Left colon (tissue), 2 donors: ENCODE measurements around the gene KANSL1. TPM values are rescaled to one million over a fixed set of nuclear protein-coding genes. Genes with fewer than 3 reads are reported as not detected.

Experiments used
- ATAC-seq: fragments of 200-7000 bp; cut with Tn5 transposase; one replicate; pipeline ENCODE4 v1.9.1; 2020; ENCODE audit warnings: mild to moderate bottlenecking, moderate library complexity
- DNase-seq, 2 donors: peaks; one replicate each; pipeline ENCODE4 v3.0.0-alpha.2; 2020
- intact Hi-C, 2 donors: fragments of 100-400 bp; cut with DNase I in 1 of 2; cut with micrococcal nuclease in 1 of 2; formaldehyde crosslinking; loops; one replicate each; pipeline versions ENCODE4 v1.11.2 to v1.14.0; 2022; cut with DNase I, micrococcal nuclease
- total RNA-seq, 2 donors: library from RNA; stranded (reverse); fragmentation: NEBNext Ultra II Directional; extraction: Animal tissue kit (Norgen Biotek cat#: 25700); gene quantifications; one replicate each; pipeline ENCODE4 v1.2.1, GENCODE V29; 2021
- donor health status: DM: no; HTN: no; CAD: no.
- donor health status: DM: yes; HTN: yes; CAD: no.

The KANSL1 gene
- total RNA-seq, 2 donors from 2014 or later, result 79.4 to 81.9 TPM

DNA sequence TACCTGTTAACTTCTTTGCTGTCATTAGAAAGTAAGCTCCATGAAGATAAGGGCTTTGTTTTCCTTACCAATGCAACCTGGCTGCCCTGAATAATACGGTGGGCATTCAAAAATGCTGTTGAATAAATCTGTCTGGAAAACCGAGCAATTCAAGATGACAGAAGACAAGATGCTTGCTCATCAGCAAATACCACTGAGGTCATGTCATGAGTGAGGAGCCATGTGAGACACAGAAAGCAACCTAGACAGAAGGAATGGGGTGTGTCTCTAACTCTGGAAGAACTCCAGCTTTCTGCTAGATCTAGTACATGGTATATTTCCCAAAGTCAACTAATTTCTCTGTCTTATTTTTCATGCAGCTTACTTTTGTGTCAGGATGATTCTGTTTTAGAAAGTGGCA, 130.0 kb downstream of the KANSL1 start:
- intact Hi-C loops, result no loop called here
- DNase-seq, result no peak
- ATAC-seq, result peak; percentile 66

DNA sequence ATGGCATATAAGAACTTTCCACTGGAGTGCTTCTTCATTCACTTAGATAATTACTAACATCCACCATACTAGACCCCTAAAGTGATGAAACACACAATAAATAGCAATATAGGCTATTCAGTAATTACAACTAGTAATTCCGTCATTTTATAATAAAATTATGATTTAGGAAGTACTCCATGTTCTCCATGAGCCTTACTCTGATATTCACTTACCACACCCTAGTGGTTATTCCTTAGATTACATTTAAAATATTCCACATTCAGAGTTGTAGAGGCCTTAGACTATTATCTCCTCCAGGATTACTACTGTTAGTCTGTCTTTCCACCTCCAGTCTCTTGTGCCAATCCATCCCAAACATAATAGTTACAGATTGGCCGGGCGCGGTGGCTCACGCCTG, 131.8 kb downstream of the KANSL1 start:
- intact Hi-C loops, result no loop called here
- ATAC-seq (peak; percentile 79), DNase-seq (no peak)

DNA sequence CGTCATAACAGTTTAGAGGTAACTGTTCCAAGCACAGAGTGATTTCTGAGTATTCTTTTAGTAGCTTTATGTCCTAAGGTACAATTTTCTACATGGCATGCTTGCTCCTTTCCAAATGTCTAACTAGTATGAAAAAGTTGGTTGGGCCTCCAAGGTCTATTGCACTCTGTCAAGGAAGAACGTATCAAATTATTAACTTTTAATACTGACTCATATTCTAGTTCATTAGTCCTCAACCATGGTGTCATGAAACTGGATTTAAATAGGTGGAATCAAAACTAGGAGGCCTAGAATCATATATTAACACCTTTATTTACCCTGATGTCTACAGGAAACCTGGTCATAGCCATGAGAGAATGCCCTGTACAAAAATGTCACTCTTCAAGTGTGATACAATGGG, 132.8 kb downstream of the KANSL1 start:
- no peak for ATAC-seq
- intact Hi-C loops, result no loop called here
- DNase-seq, result no peak

DNA sequence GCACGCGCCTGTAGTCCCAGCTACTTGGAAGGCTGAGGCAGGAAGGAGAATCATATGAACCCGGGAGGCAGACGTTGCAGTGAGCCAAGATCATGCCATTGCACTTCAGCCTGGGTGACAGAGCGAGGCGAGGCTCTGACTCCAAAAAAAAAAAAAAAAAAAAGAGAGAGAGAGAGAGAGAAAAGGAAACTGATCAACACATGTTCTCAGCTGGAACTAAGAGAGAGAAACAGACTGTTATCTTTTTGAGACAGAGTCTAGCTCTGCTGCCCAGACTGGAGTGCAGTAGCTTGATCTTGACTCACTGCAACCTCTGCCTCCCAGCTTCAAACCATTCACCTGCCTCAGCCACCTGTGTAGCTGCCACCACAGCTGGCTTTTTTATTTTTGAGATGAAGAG, 133.7 kb downstream of the KANSL1 start:
- DNase-seq (no peak), ATAC-seq (no peak)
- intact Hi-C loops, result no loop called here

DNA sequence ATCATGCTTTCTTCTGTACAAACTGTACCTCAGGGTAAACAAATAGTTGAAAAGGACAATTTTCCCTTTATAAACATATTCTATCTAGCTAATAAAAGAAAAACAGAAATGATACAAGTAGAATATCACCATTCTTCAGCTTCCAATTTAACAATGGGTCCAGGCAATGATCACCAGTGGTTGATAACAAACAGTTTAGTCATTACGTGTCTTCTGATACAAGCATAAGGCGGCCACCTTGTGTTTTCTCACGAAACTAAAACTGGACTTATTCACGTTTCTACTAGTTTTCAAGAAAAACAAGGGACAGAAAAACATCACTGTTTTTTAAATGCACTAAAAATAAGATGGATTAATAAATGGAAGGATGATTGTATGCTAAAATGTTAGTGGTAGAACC, 135.9 kb downstream of the KANSL1 start:
- no peak for ATAC-seq
- no peak for DNase-seq
- intact Hi-C loops, result no loop called here

DNA sequence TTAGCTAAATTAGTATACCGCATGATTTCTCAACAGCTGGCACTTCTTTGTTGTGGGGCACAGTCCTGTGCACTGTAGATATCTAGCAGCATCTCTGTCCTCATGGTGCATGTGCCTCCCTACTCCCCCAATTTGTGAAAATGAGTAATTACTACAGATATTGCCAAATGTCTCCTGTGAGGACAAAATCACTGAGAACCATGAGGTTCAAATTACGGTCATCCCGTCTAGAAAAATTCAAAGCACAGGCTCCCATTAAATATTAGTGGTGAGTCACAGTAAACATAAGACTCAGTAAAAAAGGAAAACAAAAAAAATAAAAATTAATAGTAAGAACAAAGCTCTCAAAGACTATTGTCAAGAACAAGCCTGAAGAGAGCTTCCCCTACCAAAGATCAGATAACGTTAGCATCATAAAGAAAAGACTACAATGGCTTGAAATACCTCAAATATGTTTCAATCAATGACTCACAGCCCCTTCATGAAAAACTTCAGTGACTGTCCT, 136.4 kb downstream of the KANSL1 start:
- intact Hi-C loops, result no loop called here
- ATAC-seq, result no peak

DNA sequence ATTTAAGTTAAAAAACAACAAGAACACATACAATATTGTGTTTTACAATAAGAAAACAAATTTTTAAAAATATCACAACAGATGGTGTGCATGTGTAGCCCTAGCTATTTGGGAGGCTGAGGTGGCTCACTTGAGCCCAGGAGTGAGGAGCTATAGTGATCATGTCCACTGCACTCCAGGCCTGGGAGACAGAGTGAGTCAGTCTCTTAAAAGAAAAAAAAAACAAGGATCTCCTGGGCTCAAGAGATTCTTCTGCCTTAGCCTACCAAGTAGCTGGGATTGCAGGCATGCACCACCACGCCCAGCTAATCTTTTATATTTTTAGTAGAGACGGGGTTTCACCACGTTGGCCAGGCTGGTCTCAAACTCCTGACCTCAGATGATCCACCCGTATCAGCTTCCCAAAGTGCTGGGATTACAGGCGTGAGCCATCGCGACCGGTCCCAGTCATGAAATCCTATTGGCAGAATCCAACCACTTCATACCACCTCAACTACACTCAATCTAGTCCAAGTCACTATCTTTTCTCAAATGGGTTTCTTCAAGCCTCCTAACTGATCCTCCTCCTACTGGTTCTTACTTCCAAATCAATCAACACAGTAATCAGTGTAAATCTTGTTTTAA, 139.2 kb downstream of the KANSL1 start:
- intact Hi-C loops, result no loop called here
- ATAC-seq (no peak), DNase-seq (no peak)

More for the DNA sequence above, 136.4 kb downstream of the KANSL1 start:
- no peak for DNase-seq

DNA sequence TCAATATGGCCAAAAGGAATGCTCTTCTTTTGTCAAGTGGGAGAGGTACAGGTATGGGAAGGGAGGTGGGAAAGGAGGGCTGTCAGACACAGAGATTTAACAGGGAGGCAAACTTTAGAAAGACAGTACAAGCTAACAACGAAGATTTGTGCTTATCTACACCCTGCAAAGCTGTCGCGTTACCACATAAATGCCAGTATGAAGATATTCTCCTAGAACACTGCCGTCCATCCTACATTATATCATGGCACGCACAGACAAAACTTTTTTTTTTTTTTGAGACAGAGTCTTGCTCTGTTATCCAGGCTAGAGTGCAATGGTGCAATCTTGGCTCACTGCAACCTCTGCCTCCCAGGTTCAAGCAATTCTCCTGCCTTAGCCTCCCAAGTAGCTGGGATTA, 143.6 kb downstream of the KANSL1 start:
- ATAC-seq, result no peak
- intact Hi-C loops, result loop anchor here in 1 of 2 donors (5.0 kb wide), 1 partner anchor 163 kb away; no protein-coding TSS in a partner anchor

DNA sequence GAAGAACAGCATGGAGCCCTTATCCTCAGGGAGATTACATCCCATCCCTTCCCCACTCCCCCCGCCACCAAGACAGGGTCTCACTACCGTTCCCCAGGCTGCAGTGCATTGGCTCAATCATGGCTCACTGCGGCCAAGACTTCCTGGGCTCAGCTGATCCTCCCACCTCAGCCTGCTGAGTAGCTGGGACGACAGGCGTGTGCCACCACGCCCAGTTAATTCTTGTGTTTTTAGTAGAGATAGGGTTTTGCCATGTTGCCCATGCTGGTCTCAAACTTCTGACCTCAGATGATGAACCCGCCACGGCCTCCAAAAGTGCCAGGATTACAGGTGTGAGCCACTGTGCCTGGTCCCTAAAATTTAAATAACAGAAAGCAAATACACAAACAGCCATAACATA, 145.4 kb downstream of the KANSL1 start:
- DNase-seq, result no peak
- intact Hi-C loops, result loop anchor here in 1 of 2 donors (5.0 kb wide), 1 partner anchor 164 kb away; no protein-coding TSS in a partner anchor
- ATAC-seq, result no peak

More for the DNA sequence above, 143.6 kb downstream of the KANSL1 start:
- no peak for DNase-seq

DNA sequence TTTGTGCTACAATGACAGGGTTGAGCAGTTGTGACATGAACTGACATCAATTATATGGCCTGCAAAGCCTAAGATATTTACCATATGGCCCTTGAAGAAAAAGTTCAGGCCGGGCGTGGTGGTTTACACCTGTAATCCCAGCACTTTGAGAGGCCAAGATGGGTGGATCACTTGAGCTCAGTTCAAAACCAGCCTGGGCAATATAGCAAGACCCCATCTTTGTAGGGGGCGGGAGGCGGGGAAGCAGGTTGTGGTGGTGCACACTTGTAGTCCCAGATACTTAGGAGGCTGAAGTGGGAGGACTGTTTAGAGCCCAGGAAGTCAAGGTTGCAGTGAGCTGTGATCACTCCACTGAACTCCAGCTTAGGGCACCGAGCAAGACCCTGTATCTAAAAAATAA, 145.8 kb downstream of the KANSL1 start:
- no peak for DNase-seq
- ATAC-seq, result peak; percentile 23
- intact Hi-C loops, result loop anchor here in 1 of 2 donors (5.0 kb wide), 1 partner anchor 165 kb away; no protein-coding TSS in a partner anchor

DNA sequence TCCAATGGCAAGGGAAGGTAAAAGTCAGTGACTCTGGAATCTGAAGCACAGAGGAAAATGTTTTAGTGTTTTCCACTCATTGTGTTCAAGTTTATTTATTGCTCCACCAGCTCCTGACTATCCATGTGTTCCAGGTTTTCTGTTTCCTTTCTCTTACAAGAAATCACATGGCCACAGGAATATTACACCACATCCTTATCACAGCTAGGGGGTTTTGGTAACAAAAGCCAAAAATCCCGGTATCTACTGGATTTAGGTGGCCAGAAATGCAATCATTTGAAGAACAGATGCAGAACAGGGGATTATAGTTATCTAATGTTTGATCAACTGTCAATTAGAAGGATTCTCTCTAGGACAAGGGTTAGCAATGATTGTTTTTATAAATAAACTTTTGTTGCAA, 146.3 kb downstream of the KANSL1 start:
- intact Hi-C loops, result loop anchor here in 1 of 2 donors (5.0 kb wide), 1 partner anchor 165 kb away; no protein-coding TSS in a partner anchor
- ATAC-seq (no peak), DNase-seq (no peak)

DNA sequence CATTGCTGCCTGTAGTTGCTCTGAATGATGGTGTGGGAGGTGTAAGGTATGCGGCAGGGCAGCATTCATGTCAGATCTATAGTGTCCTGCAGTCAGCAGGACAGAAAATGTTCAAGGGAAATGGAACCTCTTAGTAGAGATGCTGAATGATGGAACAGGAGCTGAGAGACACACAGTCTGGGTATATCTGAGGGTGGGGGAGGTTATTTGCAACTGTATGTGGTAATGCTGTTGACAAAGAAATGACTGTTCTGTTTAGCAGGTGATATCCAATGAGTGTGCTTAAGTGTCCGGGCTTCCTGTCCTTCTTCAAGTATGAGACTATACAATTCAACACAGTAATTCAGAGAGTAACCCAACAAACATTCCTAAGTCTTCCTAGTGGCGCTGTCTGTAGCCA, 147.6 kb downstream of the KANSL1 start:
- DNase-seq (no peak), ATAC-seq (no peak)
- intact Hi-C loops, result loop anchor here in 1 of 2 donors (5.0 kb wide), 1 partner anchor 167 kb away; no protein-coding TSS in a partner anchor

DNA sequence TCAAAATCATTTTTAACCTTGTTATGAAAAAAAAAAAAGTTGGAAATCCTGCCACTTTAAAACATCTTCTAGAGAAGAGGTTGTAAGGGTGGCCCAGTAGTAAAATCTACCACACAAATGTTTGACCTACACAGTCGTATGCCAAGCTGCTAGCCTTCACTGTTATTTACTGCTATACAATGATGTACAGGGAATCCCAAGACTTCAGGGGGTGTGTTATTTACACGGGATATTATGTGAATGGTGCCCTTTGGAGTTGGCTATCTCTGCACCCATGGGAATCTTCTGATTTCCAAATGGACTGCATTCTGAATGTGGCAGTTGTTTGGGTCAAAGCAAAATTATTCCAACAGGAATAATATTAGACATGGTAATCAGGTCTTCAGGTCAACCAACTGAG, 148.2 kb downstream of the KANSL1 start:
- ATAC-seq, result no peak
- intact Hi-C loops, result loop anchor here in 1 of 2 donors (5.0 kb wide), 2 partner anchors 147 to 167 kb away; partner anchors contain the start of gene KANSL1
- DNase-seq, result no peak

DNA sequence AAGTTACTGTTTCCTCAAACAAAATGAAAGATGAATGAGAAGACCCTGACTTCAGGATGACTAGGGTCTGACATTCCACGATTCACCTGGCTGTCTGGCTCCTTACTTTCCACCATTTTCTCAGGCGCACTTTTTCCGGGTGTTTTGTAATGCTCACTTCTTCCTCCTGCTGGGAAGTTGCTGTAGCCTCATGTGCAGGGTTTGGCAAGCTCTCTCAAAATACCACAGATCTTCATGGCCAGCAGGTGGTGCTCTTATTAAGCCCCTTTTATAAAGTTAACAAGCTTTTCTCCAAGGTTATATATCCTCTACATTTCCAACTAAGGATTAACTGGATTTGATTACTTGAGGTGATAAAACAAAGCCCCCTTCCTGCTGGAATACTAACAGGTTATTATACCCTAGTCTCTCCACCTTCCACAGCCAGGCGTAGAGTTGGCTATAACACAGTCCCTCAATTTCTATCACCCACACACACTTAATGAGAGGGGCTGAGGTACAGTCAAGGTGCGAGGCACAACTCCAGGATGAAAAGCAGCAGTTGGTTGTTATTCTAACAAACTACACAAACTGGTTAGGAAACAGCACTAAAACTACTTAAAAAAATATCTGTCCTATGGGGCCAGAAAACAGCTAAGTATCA, 148.8 kb downstream of the KANSL1 start:
- peak; percentile 81 for DNase-seq
- ATAC-seq, result peak; percentile 80
- intact Hi-C loops, result loop anchor here in 1 of 2 donors (5.0 kb wide), 1 partner anchor 148 kb away; the partner anchor contains the start of gene KANSL1

DNA sequence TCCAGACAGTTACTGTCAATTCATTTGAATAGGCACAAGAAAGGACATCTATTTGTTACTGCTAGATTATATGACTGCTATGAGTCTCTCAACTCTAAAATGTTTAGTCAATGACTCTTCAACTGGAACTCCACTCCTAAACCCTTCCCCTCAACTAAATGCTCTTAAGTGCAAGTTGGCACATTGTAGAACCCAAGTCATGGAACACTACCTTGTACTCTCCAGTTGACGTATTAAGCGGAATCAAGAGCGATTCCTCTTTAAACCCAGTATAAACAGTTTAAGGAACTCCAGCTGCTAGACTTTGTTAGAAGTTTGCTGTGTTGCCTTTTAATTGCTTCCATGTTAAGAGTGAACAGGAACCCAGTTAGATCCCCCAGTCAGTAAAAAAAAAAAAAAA, 149.6 kb downstream of the KANSL1 start:
- ATAC-seq (no peak), DNase-seq (no peak)
- intact Hi-C loops, result loop anchor here in 1 of 2 donors (5.0 kb wide), 1 partner anchor 149 kb away; the partner anchor contains the start of gene KANSL1

DNA sequence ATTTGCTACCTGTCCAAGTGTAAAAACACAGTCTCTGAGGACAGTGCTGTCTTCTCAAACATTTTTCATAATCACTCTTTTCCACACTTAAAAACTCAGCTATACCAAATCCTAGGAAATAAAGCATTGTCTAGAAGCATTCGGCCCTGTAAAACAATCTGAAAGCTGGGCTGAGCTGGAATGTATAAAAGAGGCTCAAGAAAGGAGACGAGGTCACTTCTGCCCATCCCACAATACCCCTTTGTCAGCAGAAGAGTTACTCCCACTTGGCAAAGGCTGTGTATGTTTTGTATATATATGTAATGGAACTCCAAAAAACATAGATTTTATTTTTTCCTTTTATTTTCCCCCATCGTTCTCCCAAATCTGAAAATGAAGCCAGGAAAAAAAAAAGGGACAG, 150.3 kb downstream of the KANSL1 start:
- ATAC-seq, result no peak
- DNase-seq, result no peak
- intact Hi-C loops, result loop anchor here in 1 of 2 donors (5.0 kb wide), 1 partner anchor 149 kb away; the partner anchor contains the start of gene KANSL1

DNA sequence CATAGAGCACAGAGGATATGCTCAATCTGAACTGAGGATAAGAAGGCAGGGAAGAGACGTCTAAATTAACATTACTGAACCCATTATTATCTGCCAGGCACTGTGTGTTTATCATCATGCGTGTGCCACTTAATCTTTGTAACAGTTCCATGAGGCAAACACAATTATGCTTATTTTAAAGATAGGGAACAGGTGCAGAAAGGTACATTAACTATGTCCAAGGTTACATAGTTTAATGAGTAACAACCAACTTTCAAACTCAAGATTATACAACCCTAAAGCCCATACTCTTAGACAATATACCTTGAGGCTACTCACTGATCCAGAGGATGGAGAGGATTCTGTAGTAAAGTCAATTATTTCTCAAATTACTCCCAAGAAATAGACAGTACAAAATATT, 151.0 kb downstream of the KANSL1 start:
- intact Hi-C loops, result loop anchor here in 1 of 2 donors (5.0 kb wide), 1 partner anchor 150 kb away; the partner anchor contains the start of gene KANSL1
- DNase-seq, result no peak
- peak; percentile 71 for ATAC-seq

DNA sequence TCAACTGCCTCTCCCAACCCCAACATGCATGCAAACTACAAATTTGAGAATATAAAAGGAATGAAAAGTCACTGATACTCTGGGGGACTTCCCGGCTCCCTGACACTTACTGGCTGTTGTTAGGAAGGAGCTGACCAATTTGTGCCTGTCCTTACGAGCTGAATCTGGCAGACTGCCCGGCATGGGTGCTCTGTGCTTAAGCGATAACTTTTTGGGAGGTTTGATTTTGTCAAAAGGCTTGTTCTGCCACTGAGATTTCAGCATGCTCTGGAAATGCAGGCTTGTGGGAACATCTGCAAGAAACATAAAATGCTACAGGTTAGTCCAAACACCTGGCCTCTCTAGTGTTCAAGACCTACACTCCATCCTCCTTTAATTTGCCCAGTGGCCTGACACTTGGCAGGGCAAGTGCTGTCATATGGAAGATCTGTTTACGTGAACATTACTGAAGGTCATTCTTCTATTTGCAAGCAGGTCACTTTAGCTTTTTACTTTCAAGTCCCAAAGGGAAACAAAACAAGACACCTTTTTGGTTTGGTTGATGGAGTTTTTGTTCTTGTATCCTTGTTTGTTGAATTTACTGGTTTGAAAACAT, 153.5 kb downstream of the KANSL1 start:
- DNase-seq (no peak), ATAC-seq (no peak)
- intact Hi-C loops, result loop anchor here in 1 of 2 donors (5.0 kb wide), 1 partner anchor 153 kb away; the partner anchor contains the start of gene KANSL1

DNA sequence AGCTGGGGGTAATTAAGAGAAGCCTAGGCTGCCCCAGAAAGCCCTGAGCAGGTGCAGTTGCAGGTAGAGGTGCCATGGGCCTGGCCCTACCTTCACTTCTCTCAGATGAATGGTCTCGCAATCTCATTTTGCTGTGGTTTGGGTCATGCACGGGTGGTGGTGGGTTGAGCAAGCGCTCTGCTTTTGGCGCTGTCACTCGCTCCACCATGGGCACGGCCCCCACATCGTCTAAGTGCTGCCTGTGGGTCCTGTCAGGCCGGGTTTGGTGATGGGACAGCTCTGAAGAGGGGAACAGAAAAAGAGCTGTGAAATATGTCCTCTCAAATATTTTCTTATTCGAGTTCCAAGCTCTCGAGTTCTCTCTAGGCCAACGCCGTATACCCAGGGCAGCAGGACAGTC, 154.3 kb downstream of the KANSL1 start:
- DNase-seq (no peak), ATAC-seq (no peak)
- intact Hi-C loops, result no loop called here
